Osteocyte (in vitro differentiated cells): Measurements from ENCODE around the gene MSMO1. TPM values are rescaled to one million over a fixed set of nuclear protein-coding genes. Genes with fewer than 3 reads are reported as not detected.
A peak's percentile ranks its signal among the peaks of the same experiment; 100 is the strongest.
"Not testable (repeated sequence)": the region's sequence is repeated elsewhere in the genome, so short reads cannot be mapped to it uniquely, and the experiment has no call there.

Experiments used
- DNase-seq: peaks from one replicate; pipeline ENCODE4 v3.0.0; 2021; ENCODE audit warnings: mixed read lengths; ENCODE audit not compliant: unreplicated experiment; ENCODE audit errors: extremely low spot score
- H3K27ac Mint-ChIP-seq: one replicate; pipeline ENCODE4 v1.8.0; 2021; ENCODE audit warnings: mild to moderate bottlenecking, mixed read lengths; ENCODE audit not compliant: unreplicated experiment
- H3K27me3 Mint-ChIP-seq: one replicate; pipeline ENCODE4 v1.8.0; 2021; ENCODE audit warnings: mixed read lengths; ENCODE audit not compliant: unreplicated experiment
- H3K36me3 Mint-ChIP-seq: one replicate; pipeline ENCODE4 v1.8.0; 2021; ENCODE audit warnings: mixed read lengths; ENCODE audit not compliant: unreplicated experiment
- H3K4me1 Mint-ChIP-seq: one replicate; pipeline ENCODE4 v1.8.0; 2021; ENCODE audit warnings: mixed read lengths; ENCODE audit not compliant: unreplicated experiment
- H3K4me3 Mint-ChIP-seq: one replicate; pipeline ENCODE4 v1.8.0; 2021; ENCODE audit warnings: mild to moderate bottlenecking, moderate library complexity, mixed read lengths; ENCODE audit not compliant: unreplicated experiment
- H3K9me3 Mint-ChIP-seq: one replicate; pipeline ENCODE4 v1.8.0; 2021; ENCODE audit warnings: mixed read lengths; ENCODE audit not compliant: unreplicated experiment
- long read RNA-seq: library from polyadenylated mRNA; unstranded; transcript quantifications from one replicate; pipeline ENCODE4 v2.0.0, GENCODE V29; 2021
- total RNA-seq: library from RNA; stranded (reverse); gene quantifications from 2 replicates; pipeline ENCODE4 v1.2.1, GENCODE V29; 2021
- TF ChIP-seq, protein P1 (sequence below): fragments of 200-600 bp; sonication (generic); IDR thresholded peaks from 2 replicates; pipeline ENCODE4 v1.5.0; 2021; ENCODE audit warnings: antibody characterized with exemption, mild to moderate bottlenecking, moderate library complexity

The MSMO1 gene
- 34.9 and 36.9 TPM in 2 replicates for total RNA-seq
- long read RNA-seq, transcript MSMO1-201 (6 exons, 2,269 nt) = major isoform, 362 of 407 reads
- long read RNA-seq, transcript MSMO1-202 (5 exons, 1,789 nt) = minor isoform, 10 of 407 reads
- long read RNA-seq, partial matches to known transcripts = 9 of 407 reads
- long read RNA-seq, other reads (novel, unspliced or antisense) = 26 of 407 reads

DNA sequence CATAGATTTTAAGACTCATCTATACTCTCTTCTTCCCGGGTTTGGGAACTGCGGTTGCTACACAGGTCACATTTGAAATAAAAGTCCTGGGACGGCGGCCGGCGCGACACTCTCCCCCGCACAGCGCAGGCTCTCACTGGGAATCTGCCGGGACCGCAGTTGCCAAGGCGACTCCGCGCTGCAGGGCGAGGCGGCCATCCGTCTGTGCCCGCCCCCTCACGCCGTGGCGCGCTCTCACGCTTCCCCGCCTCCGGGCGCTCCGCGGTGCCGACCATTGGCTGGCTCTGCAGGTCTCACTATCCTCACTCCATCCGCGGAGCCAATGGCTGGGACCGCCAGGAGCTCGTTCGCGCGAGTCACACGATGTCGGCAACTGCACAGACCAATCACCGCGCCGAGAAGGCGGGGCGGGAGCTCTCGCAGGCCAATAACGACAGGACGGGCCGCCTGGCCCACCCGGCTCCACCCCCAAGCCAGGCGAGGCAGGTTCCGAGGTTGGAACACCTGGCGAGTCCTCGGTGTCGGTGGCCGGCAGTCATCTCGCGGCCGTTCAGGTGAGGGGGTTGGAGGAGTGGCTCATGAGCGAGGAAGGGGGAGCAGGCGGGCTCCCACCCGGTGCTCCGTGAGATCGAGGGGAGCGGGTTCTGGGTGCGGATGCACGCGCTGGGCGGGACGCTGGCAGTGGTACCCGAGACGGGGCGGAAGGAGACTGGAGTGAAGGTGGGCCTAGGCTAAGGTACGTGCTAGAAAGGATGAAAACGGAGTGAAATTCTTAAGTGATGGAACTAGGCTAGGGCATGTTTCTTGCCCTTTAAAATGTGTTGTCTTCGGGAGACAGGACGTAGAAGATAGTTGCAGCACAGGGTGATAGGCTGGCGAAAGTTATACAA is at the start of gene MSMO1:
Gene MSMO1 (plus strand): TSS at position 459 of the 890 bp plus-strand sequence. CDS start 5,702 bp downstream, outside the sequence.
- H3K9me3 Mint-ChIP-seq = no peaks in the 10 kb centered on the region
- H3K4me1 Mint-ChIP-seq = peaks cover 38% of the 10 kb centered on the region
- H3K4me3 Mint-ChIP-seq = no peak within 1 kb of the TSS
- no peak within 1 kb of the TSS for H3K27ac Mint-ChIP-seq
- TF ChIP-seq, protein P1, sequence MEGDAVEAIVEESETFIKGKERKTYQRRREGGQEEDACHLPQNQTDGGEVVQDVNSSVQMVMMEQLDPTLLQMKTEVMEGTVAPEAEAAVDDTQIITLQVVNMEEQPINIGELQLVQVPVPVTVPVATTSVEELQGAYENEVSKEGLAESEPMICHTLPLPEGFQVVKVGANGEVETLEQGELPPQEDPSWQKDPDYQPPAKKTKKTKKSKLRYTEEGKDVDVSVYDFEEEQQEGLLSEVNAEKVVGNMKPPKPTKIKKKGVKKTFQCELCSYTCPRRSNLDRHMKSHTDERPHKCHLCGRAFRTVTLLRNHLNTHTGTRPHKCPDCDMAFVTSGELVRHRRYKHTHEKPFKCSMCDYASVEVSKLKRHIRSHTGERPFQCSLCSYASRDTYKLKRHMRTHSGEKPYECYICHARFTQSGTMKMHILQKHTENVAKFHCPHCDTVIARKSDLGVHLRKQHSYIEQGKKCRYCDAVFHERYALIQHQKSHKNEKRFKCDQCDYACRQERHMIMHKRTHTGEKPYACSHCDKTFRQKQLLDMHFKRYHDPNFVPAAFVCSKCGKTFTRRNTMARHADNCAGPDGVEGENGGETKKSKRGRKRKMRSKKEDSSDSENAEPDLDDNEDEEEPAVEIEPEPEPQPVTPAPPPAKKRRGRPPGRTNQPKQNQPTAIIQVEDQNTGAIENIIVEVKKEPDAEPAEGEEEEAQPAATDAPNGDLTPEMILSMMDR = no peak
- H3K36me3 Mint-ChIP-seq = no peaks in the 10 kb centered on the region
- DNase-seq = peak; percentile 100
- no peaks in the 10 kb centered on the region for H3K27me3 Mint-ChIP-seq

DNA sequence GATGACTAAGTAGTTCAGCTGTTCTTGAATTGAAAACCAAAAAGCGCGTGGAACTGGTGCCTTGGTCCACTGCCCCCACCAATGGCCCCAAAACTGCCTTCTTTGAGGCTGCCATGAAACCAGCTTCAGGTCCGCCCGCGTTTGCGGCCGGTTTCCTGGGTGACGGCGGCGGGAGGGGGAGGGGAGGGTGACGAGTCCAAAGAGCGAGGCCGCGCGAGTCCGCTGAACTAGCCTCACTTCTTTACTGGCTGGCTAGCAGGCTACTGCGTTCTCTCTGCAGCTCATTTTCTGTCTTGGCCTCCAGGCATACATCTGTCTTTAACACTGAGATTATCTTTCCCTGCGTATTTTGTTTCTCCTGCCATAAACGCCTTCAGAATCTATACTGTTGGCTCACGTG is 47.9 kb upstream of the MSMO1 start:
- not testable (repeated sequence) for H3K9me3 Mint-ChIP-seq, DNase-seq, H3K4me3 Mint-ChIP-seq, H3K27ac Mint-ChIP-seq, H3K27me3 Mint-ChIP-seq, H3K4me1 Mint-ChIP-seq
- H3K36me3 Mint-ChIP-seq = peaks cover 19% of the 10 kb centered on the region

DNA sequence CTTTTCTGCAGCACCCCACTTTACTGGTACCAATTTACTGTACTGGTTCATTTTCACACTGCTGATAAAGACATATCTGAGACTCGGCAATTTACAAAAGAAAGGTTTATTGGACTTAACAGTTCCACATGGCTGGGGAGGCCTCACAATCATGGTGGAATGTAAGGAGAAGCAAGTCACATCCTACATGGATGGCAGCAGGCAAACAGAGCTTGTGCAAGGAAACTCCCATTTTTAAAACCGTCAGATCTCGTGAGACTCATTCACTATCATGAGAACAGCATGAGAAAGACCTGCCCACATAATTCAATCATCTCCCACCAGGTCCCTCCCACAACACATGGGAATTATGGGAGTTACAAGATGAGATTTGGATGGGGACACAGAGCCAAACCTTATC is 42.8 kb upstream of the MSMO1 start:
- not testable (repeated sequence) for H3K27me3 Mint-ChIP-seq, H3K4me3 Mint-ChIP-seq, H3K27ac Mint-ChIP-seq, H3K9me3 Mint-ChIP-seq, DNase-seq
- Mint-ChIP-seq H3K4me1 (peaks cover 19% of the 10 kb centered on the region), H3K36me3 (peaks cover 17% of the 10 kb centered on the region)

DNA sequence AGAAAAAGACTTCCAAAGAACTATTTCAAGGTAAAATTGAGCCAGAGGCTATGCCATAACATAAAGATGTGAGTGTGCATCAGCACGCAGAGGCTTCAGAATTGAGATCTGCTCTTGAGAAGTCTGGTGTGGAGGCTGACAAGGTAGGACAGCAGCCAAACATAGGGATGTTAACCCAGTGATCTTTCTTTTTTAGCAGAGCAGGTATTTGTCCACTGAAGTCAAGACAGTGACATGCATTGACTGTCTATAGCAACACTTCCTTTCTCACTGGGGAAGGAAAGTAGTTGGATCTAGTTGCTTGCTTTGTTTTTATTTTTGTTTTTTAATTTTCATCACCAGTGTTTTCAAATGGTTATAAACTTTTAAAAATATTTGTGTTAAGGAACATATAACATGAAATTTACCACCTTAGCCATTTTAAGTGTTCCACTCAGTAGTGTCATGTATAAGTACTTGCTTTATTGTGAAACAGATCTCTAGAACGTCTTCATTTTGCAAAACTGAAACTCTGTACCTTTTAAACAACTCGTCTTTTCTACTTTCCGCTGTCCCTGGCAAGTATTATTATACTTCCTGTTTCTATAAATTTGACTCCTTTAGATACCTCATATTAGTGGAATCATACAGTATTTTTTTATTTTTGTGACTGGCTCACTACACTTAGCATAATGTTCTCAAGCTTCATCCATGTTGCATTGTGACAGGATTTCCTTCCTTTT is 40.7 kb upstream of the MSMO1 start:
- Mint-ChIP-seq H3K36me3 (peaks cover 13% of the 10 kb centered on the region), H3K4me1 (peaks cover 21% of the 10 kb centered on the region)
- H3K9me3 Mint-ChIP-seq, H3K27ac Mint-ChIP-seq, DNase-seq, H3K27me3 Mint-ChIP-seq, H3K4me3 Mint-ChIP-seq: not testable (repeated sequence)

DNA sequence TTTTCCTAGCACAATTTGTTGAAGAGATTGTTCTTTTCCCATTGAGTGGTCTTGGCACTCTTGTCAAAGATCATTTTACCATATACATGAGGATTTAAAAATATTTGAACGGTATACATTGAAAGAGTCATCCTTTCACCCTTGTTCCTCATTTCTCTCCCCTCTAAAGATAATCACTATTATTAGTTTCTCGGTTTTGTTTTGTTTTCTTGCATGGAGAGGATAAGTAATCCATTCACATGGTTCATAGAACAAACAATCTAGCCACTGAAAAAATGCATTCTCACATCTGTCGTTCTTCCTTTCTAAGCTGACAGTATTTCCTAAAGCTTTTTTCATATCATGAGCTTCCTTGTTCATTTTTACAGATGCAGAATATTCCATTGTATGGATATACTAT is 39.2 kb upstream of the MSMO1 start:
- Mint-ChIP-seq H3K36me3 (peaks cover 13% of the 10 kb centered on the region), H3K27ac (peak overlapping the region; percentile 46)
- TF ChIP-seq, protein P1 = no peak

DNA sequence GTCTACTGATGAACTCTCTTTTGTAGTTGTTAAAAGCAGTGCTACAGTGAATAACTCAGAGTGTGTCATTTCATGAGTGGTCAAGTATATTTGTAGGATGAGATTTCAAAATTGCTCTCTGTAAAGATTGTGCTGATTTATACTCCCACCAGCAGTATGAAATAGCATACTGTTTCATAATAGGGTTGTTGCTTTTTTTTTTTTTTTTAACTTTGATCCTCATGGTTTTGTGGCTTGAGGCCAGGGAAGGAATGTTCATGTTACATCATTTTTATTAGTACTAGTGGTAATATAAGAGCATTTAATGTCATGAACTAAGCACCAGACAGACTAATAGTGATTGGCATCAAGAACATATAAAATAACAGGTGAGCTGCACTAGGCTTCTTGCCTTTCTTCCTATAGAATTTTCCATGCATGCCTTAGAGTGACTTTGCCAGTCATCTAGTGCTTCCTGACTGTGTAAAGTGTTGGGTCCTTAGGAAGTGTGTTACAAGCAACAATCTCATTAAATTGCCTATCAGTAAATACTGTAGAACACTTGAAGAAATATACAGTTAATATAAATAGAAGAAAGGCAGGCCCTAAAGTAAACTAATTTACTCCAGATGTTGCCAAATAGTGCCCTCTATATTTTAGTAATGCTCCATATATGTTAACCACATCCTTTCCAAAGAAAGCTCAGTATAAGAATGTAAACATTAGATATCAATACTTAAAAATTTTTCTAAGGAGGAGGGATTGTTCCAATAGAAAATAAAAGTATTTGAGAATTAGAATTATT is 38.6 kb upstream of the MSMO1 start:
- TF ChIP-seq, protein P1 = no peak
- Mint-ChIP-seq H3K9me3 (no peaks in the 10 kb centered on the region), H3K4me1 (peaks cover 21% of the 10 kb centered on the region), H3K4me3 (no peak overlapping the region), H3K27ac (peak overlapping the region; percentile 46), H3K27me3 (no peaks in the 10 kb centered on the region), H3K36me3 (peaks cover 13% of the 10 kb centered on the region)
- DNase-seq = no peak

More for the DNA sequence above, 39.2 kb upstream of the MSMO1 start:
- Mint-ChIP-seq H3K27me3 (no peaks in the 10 kb centered on the region), H3K4me1 (peaks cover 21% of the 10 kb centered on the region), H3K9me3 (no peaks in the 10 kb centered on the region), H3K4me3 (no peak overlapping the region)
- DNase-seq = no peak
